GM12878 (cell line): ENCODE measurements around the gene PRSS16. TPM values are rescaled to one million over a fixed set of nuclear protein-coding genes. Genes with fewer than 3 reads are reported as not detected.

Experiments
- ATAC-seq: fragments of 200-7000 bp; cut with Tn5 transposase; 3 replicates; pipeline ENCODE4 v1.9.1; 2020; ENCODE audit warnings: mild to moderate bottlenecking, moderate library complexity
- BruUV-seq: library from RNA; stranded (reverse); fragments of 400-500 nt; replicated peaks from 2 replicates; lab custom pipeline; 2021; lab: Mats Ljungman, UMichigan
- CTCF ChIA-PET: fragments of 300-600 bp; sonication (Branson Sonifier 250); formaldehyde crosslinking; extraction: SDS; loops from one replicate; lab custom pipeline; 2021; ENCODE audit warnings: inconsistent platforms; lab: Yijun Ruan, JAX
- POLR2A ChIA-PET: fragments of 350-600 bp; formaldehyde crosslinking; extraction: SDS; loops from one replicate; lab custom pipeline; 2021; ENCODE audit warnings: inconsistent platforms; lab: Charles Lee
- RAD21 ChIA-PET: fragments of 300-600 bp; sonication (Branson Sonifier 250); formaldehyde crosslinking; loops from one replicate; lab custom pipeline; 2023; ENCODE audit warnings: antibody characterized with exemption; ENCODE audit not compliant: unreplicated experiment; lab: Charles Lee
- SMC1A ChIA-PET: fragments of 300-600 bp; sonication (Branson Sonifier 250); formaldehyde crosslinking; loops from one replicate; lab custom pipeline; 2023; ENCODE audit not compliant: unreplicated experiment, uncharacterized antibody; lab: Charles Lee
- DNase-seq: peaks from one replicate; pipeline ENCODE4 v3.0.0-alpha.2; 2011; ENCODE audit warnings: low read depth, low spot score
- FAIRE-seq: peaks from 3 replicates; lab custom pipeline; 2011; peaks lifted over from hg19 to GRCh38; lab: Jason Lieb, UNC
- H2AFZ ChIP-seq: 2 replicates; pipeline ENCODE4 v1.6.0; 2011; ENCODE audit warnings: low read depth, low read length, control low read depth; ENCODE audit not compliant: control insufficient read depth
- H3K27ac ChIP-seq: 2 replicates; pipeline ENCODE4 v1.5.1; 2011; ENCODE audit warnings: control low read depth; ENCODE audit not compliant: control insufficient read depth, insufficient read depth
- H3K27me3 ChIP-seq, 2 experiments: replicated peaks in 1 of 2; 2 replicates each; pipeline versions ENCODE4 v1.6.0 to v1.6.1; 2011; ENCODE audit warnings: low read length in 1 of 2; ENCODE audit not compliant: control insufficient read depth in 2 of 2, insufficient read depth in 2 of 2
- H3K36me3 ChIP-seq, 2 experiments: 2 replicates each; pipeline ENCODE4 v1.5.1; 2011; ENCODE audit warnings: low read length in 1 of 2; ENCODE audit not compliant: control insufficient read depth in 2 of 2, insufficient read depth in 2 of 2
- H3K4me1 ChIP-seq: 2 replicates; pipeline ENCODE4 v1.6.1; 2011; ENCODE audit warnings: mild to moderate bottlenecking, low read length, moderate library complexity, mixed read lengths; ENCODE audit not compliant: control insufficient read depth, insufficient read depth
- H3K4me2 ChIP-seq: 2 replicates; pipeline ENCODE4 v1.6.0; 2011; ENCODE audit warnings: control low read depth; ENCODE audit not compliant: control insufficient read depth, insufficient read depth
- H3K4me3 ChIP-seq: fragments of 200-600 bp; sonication (generic); 2 replicates; pipeline ENCODE4 v1.5.1; 2016
- H3K79me2 ChIP-seq: 2 replicates; pipeline ENCODE4 v1.6.0; 2011; ENCODE audit warnings: low read length; ENCODE audit not compliant: control insufficient read depth, insufficient read depth
- H3K9ac ChIP-seq: 2 replicates; pipeline ENCODE4 v1.8.0; 2011; ENCODE audit warnings: low read length, control low read depth, mixed read lengths; ENCODE audit not compliant: control insufficient read depth, insufficient read depth
- H3K9me3 ChIP-seq: replicated peaks from 3 replicates; pipeline ENCODE4 v1.5.1; 2011; ENCODE audit warnings: mild to moderate bottlenecking, low read length; ENCODE audit not compliant: control insufficient read depth, insufficient read depth
- H4K20me1 ChIP-seq: 2 replicates; pipeline ENCODE4 v1.6.0; 2011; ENCODE audit not compliant: control insufficient read depth, insufficient read depth
- BCL11A ChIP-seq: IDR thresholded peaks from 2 replicates; pipeline ENCODE4 v1.6.1; 2011; ENCODE audit warnings: low read depth, low read length
- EZH2 ChIP-seq: IDR thresholded peaks from 2 replicates; pipeline ENCODE4 v1.6.1; 2012; ENCODE audit warnings: low read depth, mild to moderate bottlenecking, control low read depth, inconsistent platforms, low read length, borderline replicate concordance; ENCODE audit not compliant: control insufficient read depth
- KLF5 ChIP-seq: fragments of 450-650 bp; IDR thresholded peaks from 2 replicates; pipeline ENCODE4 v1.6.1; 2014; ENCODE audit warnings: mild to moderate bottlenecking; ENCODE audit not compliant: partially characterized antibody
- MXI1 ChIP-seq: fragments of 150-350 bp; IDR thresholded peaks from 2 replicates; pipeline ENCODE4 v1.6.1; 2011; ENCODE audit warnings: low read depth, mild to moderate bottlenecking, inconsistent platforms, low read length, improper control_type of control experiment
- MYC ChIP-seq: IDR thresholded peaks from 2 replicates; pipeline ENCODE4 v1.6.1; 2011; ENCODE audit warnings: mild to moderate bottlenecking, low read length, moderate library complexity, inconsistent platforms; ENCODE audit not compliant: insufficient read depth, insufficient replicate concordance, insufficient read length, severe bottlenecking
- NBN ChIP-seq: fragments of 450-650 bp; IDR thresholded peaks from 2 replicates; pipeline ENCODE4 v1.6.1; 2016
- POLR2AphosphoS5 ChIP-seq: IDR thresholded peaks from 2 replicates; pipeline ENCODE4 v1.6.1; 2011; ENCODE audit warnings: mild to moderate bottlenecking, low read length, inconsistent platforms
- SUPT20H ChIP-seq: IDR thresholded peaks from 2 replicates; pipeline ENCODE4 v1.6.1; 2011; ENCODE audit warnings: low read depth, mild to moderate bottlenecking, low read length, moderate library complexity, borderline replicate concordance; ENCODE audit not compliant: control insufficient read depth
- WRNIP1 ChIP-seq: IDR thresholded peaks from 2 replicates; pipeline ENCODE4 v1.6.1; 2011; ENCODE audit warnings: low read depth, low read length, improper control_type of control experiment, borderline replicate concordance
- ZNF274 ChIP-seq: IDR thresholded peaks from one replicate; pipeline ENCODE4 v1.8.0; 2011; ENCODE audit not compliant: insufficient read length, insufficient read depth
- ZNF622 ChIP-seq: fragments of 450-650 bp; IDR thresholded peaks from 2 replicates; pipeline ENCODE4 v1.6.1; 2017; ENCODE audit warnings: mild to moderate bottlenecking, inconsistent platforms
- ZSCAN29 ChIP-seq: fragments of 450-650 bp; IDR thresholded peaks from 2 replicates; pipeline ENCODE4 v1.6.1; 2017; ENCODE audit warnings: mild to moderate bottlenecking, moderate library complexity
- WGBS: methylation state at CpG from one replicate; pipeline ENCODE4 v1.1.6; 2016; ENCODE audit warnings: low lambda C conversion rate; ENCODE audit not compliant: insufficient replicate concordance, insufficient coverage; ENCODE audit errors: missing lambda C conversion rate; 5-methylcytosine and 5-hydroxymethylcytosine counted together
- in situ Hi-C: fragments of 300-500 bp; cut with MboI; formaldehyde crosslinking; loops from 9 replicates; pipeline ENCODE4 v1.14.3; 2018; ENCODE audit warnings: mixed read lengths
- intact Hi-C: fragments of 100-400 bp; cut with micrococcal nuclease; formaldehyde crosslinking; loops from one replicate; pipeline ENCODE4 v1.14.2; 2022; ENCODE audit not compliant: unreplicated experiment
- polyA plus RNA-seq, 11 experiments: library from polyadenylated mRNA; depleted of rRNA in 4 of 11; unstranded in 6 of 11; stranded (reverse) in 5 of 11; fragments of >200 nt; fragmentation: Nextera tagmentation in 4 of 11; fragmentation: Illumina TruSeq in 1 of 11; extraction: Ambion mirVana in 4 of 11; extraction: Trizol in 1 of 11; gene quantifications; 1 replicate in 1 of 11; 2 replicates in 10 of 11; pipeline versions ENCODE4 v1.2.1 to v1.2.3, GENCODE V29; 2011 to 2016; ENCODE audit warnings: inconsistent platforms in 2 of 11, missing spikeins in 2 of 11, low read depth in 1 of 11
- total RNA-seq, 4 experiments: library from RNA; depleted of rRNA in 3 of 4; stranded (reverse); fragments of >200 nt in 3 of 4; fragmentation: Illumina TruSeq in 1 of 4; extraction: Trizol in 1 of 4; gene quantifications; 2 replicates each; pipeline versions ENCODE4 v1.2.1 to v1.2.3, GENCODE V29; 2013 to 2021

PRSS16 gene
- total and polyA plus RNA-seq, 10 of the 15 experiments (the other 5 are each of a cell fraction or from before 2014, with no cell fraction given), result 2.1 to 12.8 (median 6.6) TPM

DNA sequence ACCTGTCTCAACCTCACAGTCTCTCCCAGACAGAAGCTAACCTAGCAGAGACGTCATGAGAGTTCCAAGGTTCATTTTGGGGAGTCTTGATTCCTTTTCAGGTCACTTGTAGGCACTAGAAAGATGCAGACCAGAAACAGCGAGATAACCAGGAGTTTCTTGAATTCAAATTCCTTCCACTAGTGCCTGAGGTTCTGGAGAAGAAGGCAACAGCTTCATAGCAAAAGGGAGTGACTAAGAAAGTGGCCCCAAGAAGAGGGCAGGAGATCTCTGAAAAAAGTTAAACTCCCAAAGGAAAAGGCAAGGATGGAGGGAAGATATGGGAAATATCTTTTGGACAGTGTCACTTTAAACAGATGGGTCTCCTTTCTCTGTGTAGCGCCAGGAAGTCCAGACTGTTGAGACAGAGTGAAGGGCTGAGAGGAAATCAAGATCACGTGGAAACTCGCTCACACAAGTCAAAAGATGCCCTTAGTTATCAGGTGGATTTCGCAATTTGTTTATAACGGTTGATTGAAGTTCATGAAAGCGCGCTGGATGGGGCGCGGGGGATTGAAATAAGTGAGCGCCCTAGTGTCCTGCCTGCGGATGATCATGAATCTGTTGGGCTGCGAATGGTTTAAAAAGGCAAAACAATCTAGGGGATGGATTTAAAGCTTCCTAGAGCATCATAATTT lies 4.8 kb upstream of the PRSS16 start:
- RAD21 ChIA-PET, result no interaction called here
- POLR2A ChIA-PET, result no interaction called here
- intact Hi-C loops, result no loop called here
- H3K79me2 ChIP-seq, result no peaks in the 10 kb centered on the region
- no peak for FAIRE-seq
- peaks cover 8% of the 10 kb centered on the region for H3K4me1 ChIP-seq
- no peaks in the 10 kb centered on the region for H4K20me1 ChIP-seq
- no peak overlapping the region for H3K27ac ChIP-seq
- H3K9me3 ChIP-seq, result no peaks in the 10 kb centered on the region; the same call in 2 of the 3 replicates
- no peaks in the 10 kb centered on the region; a peak in 1 of 4 replicates for H3K27me3 ChIP-seq
- ATAC-seq, result no peak
- no TSS peak for BruUV-seq
- no peaks in the 10 kb centered on the region for H3K36me3 ChIP-seq
- H3K4me3 ChIP-seq, result no peak overlapping the region
- 60% methylated on average over 14 of the region's 14 CpGs for WGBS
- no peak overlapping the region for H3K9ac ChIP-seq
- no peak for DNase-seq
- in situ Hi-C loops, result no loop called here
- SMC1A ChIA-PET, result no interaction called here
- TF ChIP-seq MYC, result no peak
- TF ChIP-seq BCL11A, result no peak
- no peak for TF ChIP-seq POLR2AphosphoS5
- TF ChIP-seq KLF5, result no peak
- TF ChIP-seq ZNF274, result no peak
- no peak for TF ChIP-seq NBN
- no peak for TF ChIP-seq WRNIP1
- no peak for TF ChIP-seq SUPT20H
- no peak for TF ChIP-seq MXI1
- no peak for TF ChIP-seq ZSCAN29
- no peak for TF ChIP-seq EZH2
- no peak for TF ChIP-seq ZNF622
- TF ChIP-seq, all 136 proteins: peak for 0
- no peak overlapping the region for H3K4me2 ChIP-seq
- H2AFZ ChIP-seq, result no peak overlapping the region
- CTCF ChIA-PET, result no interaction called here
